Measurements from ENCODE around the gene TRPV6.

Gene TRPV6

DNA sequence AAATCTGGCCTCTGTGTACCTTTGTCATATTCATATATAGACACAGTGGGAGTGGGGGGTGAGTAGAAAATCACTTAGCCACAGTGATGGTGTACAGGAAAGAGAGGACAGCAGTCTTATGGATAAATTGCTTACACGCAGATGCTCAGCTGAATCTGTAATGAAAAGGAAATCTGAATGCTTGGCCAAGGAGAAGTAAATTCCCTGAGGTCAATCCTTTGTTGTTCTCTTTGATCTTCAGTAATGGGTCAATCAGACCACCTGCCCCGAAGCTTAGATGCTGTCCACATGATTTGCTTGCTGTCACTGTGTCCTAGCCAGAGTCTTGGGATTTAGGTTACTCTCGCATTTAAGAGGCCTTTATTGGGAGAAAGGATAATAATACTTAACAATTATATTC is 49.1 kb downstream of the TRPV6 start:
- H3K23ac ChIP-seq (ENCODE audit: low read depth, low read length, poor library complexity), result no peak overlapping the region
- H2BK15ac ChIP-seq (ENCODE audit: low read length), result no peak overlapping the region
- H3K27ac ChIP-seq (replicated peaks; ENCODE audit: low read length), result no peak overlapping the region
- H2AFZ ChIP-seq (ENCODE audit: low read length), result no peak overlapping the region
- H2BK12ac ChIP-seq (ENCODE audit: low read length), result no peak overlapping the region
- H2AK5ac ChIP-seq (ENCODE audit: low read depth, low read length), result no peak overlapping the region
- H3K27me3 ChIP-seq (ENCODE audit: control insufficient read depth in 3 of 3, insufficient read depth in 3 of 3, low read depth in 1 of 3, low read length in 3 of 3), result no peaks in the 10 kb centered on the region
- no peak overlapping the region for H4K8ac ChIP-seq (ENCODE audit: low read depth, low read length)
- no peak for DNase-seq (ENCODE audit: low spot score)
- no peaks in the 10 kb centered on the region for H3K4me1 ChIP-seq (ENCODE audit: control insufficient read depth in 2 of 2, insufficient read depth in 1 of 2, low read depth in 1 of 2, low read length in 2 of 2)
- H3K9ac ChIP-seq (ENCODE audit: low read depth, low read length, poor library complexity), result no peak overlapping the region
- H3K9me3 ChIP-seq (replicated peaks in 1 of 2; ENCODE audit: control insufficient read depth in 2 of 2, insufficient read depth in 1 of 2, low read depth in 1 of 2, low read length in 2 of 2), result no peaks in the 10 kb centered on the region
- no peak overlapping the region for H2BK120ac ChIP-seq (ENCODE audit: low read depth, low read length)
- no CpG with 5 or more reads among the region's 3 CpGs for WGBS, 2 donors (ENCODE audit: extremely low coverage in 2 of 2, insufficient read length in 2 of 2, insufficient replicate concordance in 1 of 2)
- no peak overlapping the region for H3K18ac ChIP-seq (ENCODE audit: low read length)
- no peak overlapping the region for H2BK5ac ChIP-seq (ENCODE audit: low read length)
- H3K79me1 ChIP-seq (ENCODE audit: low read depth, low read length), result no peaks in the 10 kb centered on the region
- H3K4me3 ChIP-seq (ENCODE audit: low read length in 2 of 2), result no peak overlapping the region
- H3K36me3 ChIP-seq (replicated peaks in 1 of 2; ENCODE audit: control insufficient read depth in 2 of 2, insufficient read depth in 2 of 2, low read length in 2 of 2), result no peaks in the 10 kb centered on the region
- no peak overlapping the region for H4K91ac ChIP-seq (ENCODE audit: low read depth, low read length, poor library complexity)
- no peak overlapping the region for H3K4ac ChIP-seq (ENCODE audit: low read length)
- H3K4me2 ChIP-seq (ENCODE audit: insufficient read depth, low read length, poor library complexity, severe bottlenecking), result no peak overlapping the region
- no peak overlapping the region for H3K14ac ChIP-seq (ENCODE audit: low read length)

GRCh38 chr7:142835487-142835886 is 50.1 kb downstream of the TRPV6 start:
- H2BK120ac ChIP-seq (ENCODE audit: low read depth, low read length), result no peak overlapping the region
- H3K18ac ChIP-seq (ENCODE audit: low read length), result no peak overlapping the region
- H4K91ac ChIP-seq (ENCODE audit: low read depth, low read length, poor library complexity), result no peak overlapping the region
- no peak overlapping the region for H3K4me2 ChIP-seq (ENCODE audit: insufficient read depth, low read length, poor library complexity, severe bottlenecking)
- no peak for DNase-seq (ENCODE audit: low spot score)
- H3K23ac ChIP-seq (ENCODE audit: low read depth, low read length, poor library complexity), result no peak overlapping the region
- no peaks in the 10 kb centered on the region for H3K79me1 ChIP-seq (ENCODE audit: low read depth, low read length)
- no peak overlapping the region for H2BK15ac ChIP-seq (ENCODE audit: low read length)
- no peak overlapping the region for H2BK12ac ChIP-seq (ENCODE audit: low read length)
- H3K27ac ChIP-seq (replicated peaks; ENCODE audit: low read length), result no peak overlapping the region
- H2AK5ac ChIP-seq (ENCODE audit: low read depth, low read length), result no peak overlapping the region
- no peak overlapping the region for H3K4me3 ChIP-seq (ENCODE audit: low read length in 2 of 2)
- no peak overlapping the region for H4K8ac ChIP-seq (ENCODE audit: low read depth, low read length)
- H3K9me3 ChIP-seq (replicated peaks in 1 of 2; ENCODE audit: control insufficient read depth in 2 of 2, insufficient read depth in 1 of 2, low read depth in 1 of 2, low read length in 2 of 2), result no peaks in the 10 kb centered on the region
- peaks cover 0 to 2% of the 10 kb centered on the region in 2 donors for H3K36me3 ChIP-seq (replicated peaks in 1 of 2; ENCODE audit: control insufficient read depth in 2 of 2, insufficient read depth in 2 of 2, low read length in 2 of 2)
- WGBS, 2 donors (ENCODE audit: extremely low coverage in 2 of 2, insufficient read length in 2 of 2, insufficient replicate concordance in 1 of 2), result no CpG with 5 or more reads among the region's 3 CpGs
- H2BK5ac ChIP-seq (ENCODE audit: low read length), result no peak overlapping the region
- H3K9ac ChIP-seq (ENCODE audit: low read depth, low read length, poor library complexity), result no peak overlapping the region
- H2AFZ ChIP-seq (ENCODE audit: low read length), result no peak overlapping the region
- H3K4me1 ChIP-seq (ENCODE audit: control insufficient read depth in 2 of 2, insufficient read depth in 1 of 2, low read depth in 1 of 2, low read length in 2 of 2), result peaks cover 0 to 2% of the 10 kb centered on the region in 2 donors
- no peak overlapping the region for H3K14ac ChIP-seq (ENCODE audit: low read length)
- H3K4ac ChIP-seq (ENCODE audit: low read length), result no peak overlapping the region
- no peaks in the 10 kb centered on the region for H3K27me3 ChIP-seq (ENCODE audit: control insufficient read depth in 3 of 3, insufficient read depth in 3 of 3, low read depth in 1 of 3, low read length in 3 of 3)

GRCh38 chr7:142833174-142834048 is 52.1 kb downstream of the TRPV6 start:
- Histone ChIP-seq H3K27ac (replicated peaks; ENCODE audit: low read length) (no peak overlapping the region), H3K79me1 (ENCODE audit: low read depth, low read length) (no peaks in the 10 kb centered on the region), H3K4me3 (ENCODE audit: low read length in 2 of 2) (no peak overlapping the region), H3K23ac (ENCODE audit: low read depth, low read length, poor library complexity) (no peak overlapping the region), H3K9ac (ENCODE audit: low read depth, low read length, poor library complexity) (no peak overlapping the region), H2BK5ac (ENCODE audit: low read length) (no peak overlapping the region), H4K8ac (ENCODE audit: low read depth, low read length) (no peak overlapping the region), H3K14ac (ENCODE audit: low read length) (no peak overlapping the region), H3K4ac (ENCODE audit: low read length) (no peak overlapping the region), H3K4me1 (ENCODE audit: control insufficient read depth in 2 of 2, insufficient read depth in 1 of 2, low read depth in 1 of 2, low read length in 2 of 2) (peaks cover 0 to 2% of the 10 kb centered on the region in 2 donors), H2AFZ (ENCODE audit: low read length) (no peak overlapping the region), H3K18ac (ENCODE audit: low read length) (no peak overlapping the region), H2BK15ac (ENCODE audit: low read length) (no peak overlapping the region), H3K9me3 (replicated peaks in 1 of 2; ENCODE audit: control insufficient read depth in 2 of 2, insufficient read depth in 1 of 2, low read depth in 1 of 2, low read length in 2 of 2) (no peaks in the 10 kb centered on the region), H2BK12ac (ENCODE audit: low read length) (no peak overlapping the region), H2AK5ac (ENCODE audit: low read depth, low read length) (no peak overlapping the region), H3K27me3 (ENCODE audit: control insufficient read depth in 3 of 3, insufficient read depth in 3 of 3, low read depth in 1 of 3, low read length in 3 of 3) (no peaks in the 10 kb centered on the region), H3K36me3 (replicated peaks in 1 of 2; ENCODE audit: control insufficient read depth in 2 of 2, insufficient read depth in 2 of 2, low read length in 2 of 2) (peaks cover 0 to 2% of the 10 kb centered on the region in 2 donors), H2BK120ac (ENCODE audit: low read depth, low read length) (no peak overlapping the region), H4K91ac (ENCODE audit: low read depth, low read length, poor library complexity) (no peak overlapping the region), H3K4me2 (ENCODE audit: insufficient read depth, low read length, poor library complexity, severe bottlenecking) (no peak overlapping the region)
- WGBS, 2 donors (ENCODE audit: extremely low coverage in 2 of 2, insufficient read length in 2 of 2, insufficient replicate concordance in 1 of 2), result no CpG with 5 or more reads among the region's 6 CpGs
- no peak for DNase-seq (ENCODE audit: low spot score)

DNA sequence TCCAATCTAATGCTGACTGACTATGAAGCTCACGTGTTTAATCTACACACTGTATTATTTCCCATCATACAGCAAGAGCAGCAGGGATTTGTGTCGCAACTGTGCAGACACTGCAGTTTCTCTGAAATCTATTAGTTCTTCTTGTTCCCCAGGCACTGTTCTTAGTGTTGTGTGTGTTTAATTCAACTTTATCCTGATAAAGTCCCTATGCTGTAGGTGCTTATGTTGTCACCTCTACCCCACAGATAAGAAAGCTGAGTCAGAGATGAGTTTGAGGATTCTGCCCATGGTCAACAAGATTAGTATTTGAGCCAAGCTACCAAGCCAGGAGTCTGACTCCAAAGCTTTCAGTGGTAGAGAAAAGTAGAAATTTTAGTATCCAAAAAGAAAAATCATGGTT is 53.1 kb downstream of the TRPV6 start:
- no peaks in the 10 kb centered on the region for H3K27me3 ChIP-seq (ENCODE audit: control insufficient read depth in 3 of 3, insufficient read depth in 3 of 3, low read depth in 1 of 3, low read length in 3 of 3)
- no peaks in the 10 kb centered on the region for H3K9me3 ChIP-seq (replicated peaks in 1 of 2; ENCODE audit: control insufficient read depth in 2 of 2, insufficient read depth in 1 of 2, low read depth in 1 of 2, low read length in 2 of 2)
- DNase-seq (ENCODE audit: low spot score), result no peak
- no peak overlapping the region for H3K4me2 ChIP-seq (ENCODE audit: insufficient read depth, low read length, poor library complexity, severe bottlenecking)
- H2BK5ac ChIP-seq (ENCODE audit: low read length), result no peak overlapping the region
- no peak overlapping the region for H3K14ac ChIP-seq (ENCODE audit: low read length)
- H3K9ac ChIP-seq (ENCODE audit: low read depth, low read length, poor library complexity), result no peak overlapping the region
- H2BK120ac ChIP-seq (ENCODE audit: low read depth, low read length), result no peak overlapping the region
- H3K23ac ChIP-seq (ENCODE audit: low read depth, low read length, poor library complexity), result no peak overlapping the region
- no peaks in the 10 kb centered on the region for H3K79me1 ChIP-seq (ENCODE audit: low read depth, low read length)
- H3K18ac ChIP-seq (ENCODE audit: low read length), result no peak overlapping the region
- peaks cover 0 to 2% of the 10 kb centered on the region in 2 donors for H3K36me3 ChIP-seq (replicated peaks in 1 of 2; ENCODE audit: control insufficient read depth in 2 of 2, insufficient read depth in 2 of 2, low read length in 2 of 2)
- peaks cover 0 to 2% of the 10 kb centered on the region in 2 donors for H3K4me1 ChIP-seq (ENCODE audit: control insufficient read depth in 2 of 2, insufficient read depth in 1 of 2, low read depth in 1 of 2, low read length in 2 of 2)
- WGBS, 2 donors (ENCODE audit: extremely low coverage in 2 of 2, insufficient read length in 2 of 2, insufficient replicate concordance in 1 of 2), result no CpG with 5 or more reads among the region's 2 CpGs
- no peak overlapping the region for H4K91ac ChIP-seq (ENCODE audit: low read depth, low read length, poor library complexity)
- no peak overlapping the region for H4K8ac ChIP-seq (ENCODE audit: low read depth, low read length)
- no peak overlapping the region for H3K27ac ChIP-seq (replicated peaks; ENCODE audit: low read length)
- H2BK12ac ChIP-seq (ENCODE audit: low read length), result no peak overlapping the region
- no peak overlapping the region for H3K4ac ChIP-seq (ENCODE audit: low read length)
- no peak overlapping the region for H2AK5ac ChIP-seq (ENCODE audit: low read depth, low read length)
- no peak overlapping the region for H2AFZ ChIP-seq (ENCODE audit: low read length)
- no peak overlapping the region for H2BK15ac ChIP-seq (ENCODE audit: low read length)
- no peak overlapping the region for H3K4me3 ChIP-seq (ENCODE audit: low read length in 2 of 2)
